Brain pericyte (primary cell): ENCODE data around the gene KLC3.
"Not testable (repeated sequence)": the region's sequence is repeated elsewhere in the genome, so short reads cannot be mapped to it uniquely, and the experiment has no call there.

Source experiments
- DNase-seq: peaks from one replicate; pipeline ENCODE4 v3.0.0-alpha.2; 2012; ENCODE audit warnings: low read depth, low spot score

KLC3 gene

GRCh38 chr19:45315304-45315703 is 25.2 kb upstream of the KLC3 start:
- DNase-seq: no peak

- no peak for DNase-seq
Observed at GRCh38 chr19:45320997-45321775, 19.4 kb upstream of the KLC3 start.

GRCh38 chr19:45321848-45322247 is 18.7 kb upstream of the KLC3 start:
- DNase-seq: no peak

- no peak for DNase-seq
Observed at GRCh38 chr19:45322311-45322710, 18.2 kb upstream of the KLC3 start.

GRCh38 chr19:45322744-45323281 is 17.7 kb upstream of the KLC3 start, which contains the start of gene CKM:
Gene CKM, minus strand, starts transcription at chr19:45322875. Its CDS starts 3,162 bp downstream, at chr19:45319713.
- no peak for DNase-seq

- DNase-seq: no peak
Observed at GRCh38 chr19:45323671-45324081, 16.9 kb upstream of the KLC3 start.

GRCh38 chr19:45324349-45324907 is 16.1 kb upstream of the KLC3 start:
- no peak for DNase-seq

GRCh38 chr19:45327404-45328143 is 13.0 kb upstream of the KLC3 start:
- DNase-seq: no peak

GRCh38 chr19:45331411-45331810 is 9.1 kb upstream of the KLC3 start:
- no peak for DNase-seq

GRCh38 chr19:45333609-45334303 is 6.8 kb upstream of the KLC3 start:
- no peak for DNase-seq

- not testable (repeated sequence) for DNase-seq
Observed at GRCh38 chr19:45334881-45335280, 5.7 kb upstream of the KLC3 start.

- DNase-seq: no peak
Observed at GRCh38 chr19:45336696-45337251, 3.8 kb upstream of the KLC3 start.

GRCh38 chr19:45339629-45340028 is 921 bp upstream of the KLC3 start:
- DNase-seq: no peak

- no peak for DNase-seq
Observed at GRCh38 chr19:45340899-45341453, 426 bp downstream of the KLC3 start.

- DNase-seq: no peak
Observed at GRCh38 chr19:45342911-45343310, 2.4 kb downstream of the KLC3 start.

- DNase-seq: no peak
Observed at GRCh38 chr19:45344621-45345505, 4.3 kb downstream of the KLC3 start.

- no peak for DNase-seq
Observed at GRCh38 chr19:45345506-45345860, 4.9 kb downstream of the KLC3 start.

GRCh38 chr19:45346449-45346848 is 5.9 kb downstream of the KLC3 start:
- DNase-seq: no peak

- DNase-seq: no peak
Observed at GRCh38 chr19:45347570-45348366, 7.2 kb downstream of the KLC3 start.
